H9 (cell line): ENCODE measurements around the gene HNF1B. TPM values are rescaled to one million over a fixed set of nuclear protein-coding genes. Genes with fewer than 3 reads are reported as not detected.
A peak's percentile ranks its signal among the peaks of the same experiment; 100 is the strongest.

Experiments
- DNase-seq: peaks from one replicate; pipeline ENCODE4 v3.0.0-alpha.2; 2017
- H2AFZ ChIP-seq: one replicate; pipeline ENCODE4 v1.6.1; 2013; ENCODE audit warnings: mild to moderate bottlenecking, low read length, control low read depth, moderate library complexity
- H2AK5ac ChIP-seq: 2 replicates; pipeline ENCODE4 v1.6.1; 2013; ENCODE audit warnings: low read length, control low read depth, mixed read lengths; ENCODE audit not compliant: insufficient read length
- H2BK120ac ChIP-seq: one replicate; pipeline ENCODE4 v1.6.1; 2013; ENCODE audit warnings: low read depth, mild to moderate bottlenecking, low read length, control low read depth, inconsistent platforms; ENCODE audit not compliant: poor library complexity, severe bottlenecking
- H2BK12ac ChIP-seq: 2 replicates; pipeline ENCODE4 v1.6.1; 2013; ENCODE audit warnings: low read length, control low read depth, mixed read lengths, low read depth; ENCODE audit not compliant: insufficient read length
- H2BK15ac ChIP-seq: 2 replicates; pipeline ENCODE4 v1.6.1; 2013; ENCODE audit warnings: low read depth, low read length, control low read depth
- H2BK20ac ChIP-seq: one replicate; pipeline ENCODE4 v1.6.1; 2013; ENCODE audit warnings: low read depth, mild to moderate bottlenecking, low read length, control low read depth, inconsistent platforms; ENCODE audit not compliant: poor library complexity, severe bottlenecking
- H2BK5ac ChIP-seq: 2 replicates; pipeline ENCODE4 v1.6.1; 2013; ENCODE audit warnings: low read length, control low read depth, mixed read lengths; ENCODE audit not compliant: insufficient read length
- H3K14ac ChIP-seq: 2 replicates; pipeline ENCODE4 v1.6.1; 2013; ENCODE audit warnings: low read length, control low read depth; ENCODE audit not compliant: insufficient read depth
- H3K18ac ChIP-seq: 2 replicates; pipeline ENCODE4 v1.6.1; 2013; ENCODE audit warnings: low read depth, mild to moderate bottlenecking, mixed read lengths, low read length, control low read depth; ENCODE audit not compliant: insufficient read length
- H3K23ac ChIP-seq: 2 replicates; pipeline ENCODE4 v1.6.1; 2013; ENCODE audit warnings: low read length, control low read depth, mixed read lengths, low read depth; ENCODE audit not compliant: insufficient read length
- H3K23me2 ChIP-seq: 2 replicates; pipeline ENCODE4 v1.6.1; 2013; ENCODE audit warnings: low read depth, mild to moderate bottlenecking, mixed read lengths, low read length, control low read depth; ENCODE audit not compliant: insufficient read length, poor library complexity, severe bottlenecking
- H3K27ac ChIP-seq: 2 replicates; pipeline ENCODE4 v1.5.1; 2013; ENCODE audit warnings: low read length, control low read depth, mixed read lengths, low read depth; ENCODE audit not compliant: insufficient read length
- H3K27me3 ChIP-seq: 2 replicates; pipeline ENCODE4 v1.6.1; 2013; ENCODE audit warnings: low read length, control low read depth, inconsistent platforms; ENCODE audit not compliant: insufficient read depth
- H3K4ac ChIP-seq: 2 replicates; pipeline ENCODE4 v1.6.1; 2013; ENCODE audit warnings: low read depth, mild to moderate bottlenecking, control low read depth, inconsistent platforms, low read length, moderate library complexity
- H3K4me1 ChIP-seq: 2 replicates; pipeline ENCODE4 v1.6.1; 2013; ENCODE audit warnings: low read length, control low read depth, inconsistent platforms; ENCODE audit not compliant: insufficient read depth
- H3K4me2 ChIP-seq: 2 replicates; pipeline ENCODE4 v1.6.1; 2013; ENCODE audit warnings: low read length, control low read depth, mixed read lengths; ENCODE audit not compliant: insufficient read length, insufficient read depth
- H3K56ac ChIP-seq: 2 replicates; pipeline ENCODE4 v1.6.1; 2013; ENCODE audit warnings: low read depth, mild to moderate bottlenecking, mixed read lengths, low read length, control low read depth; ENCODE audit not compliant: insufficient read length
- H3K79me1 ChIP-seq: 2 replicates; pipeline ENCODE4 v1.6.1; 2013; ENCODE audit warnings: low read depth, mild to moderate bottlenecking, moderate library complexity, low read length, control low read depth, inconsistent platforms; ENCODE audit not compliant: insufficient read depth, poor library complexity, severe bottlenecking
- H3K79me2 ChIP-seq: 2 replicates; pipeline ENCODE4 v1.6.1; 2013; ENCODE audit warnings: low read length, control low read depth, inconsistent platforms; ENCODE audit not compliant: insufficient read depth
- H3K9ac ChIP-seq: 2 replicates; pipeline ENCODE4 v1.6.1; 2013; ENCODE audit warnings: low read length, control low read depth, mixed read lengths; ENCODE audit not compliant: insufficient read length; ENCODE audit errors: extremely low read depth
- H3K9me3 ChIP-seq: one replicate; pipeline ENCODE4 v1.6.1; 2013; ENCODE audit warnings: low read depth, low read length, inconsistent platforms; ENCODE audit not compliant: control insufficient read depth
- H3T11ph ChIP-seq: one replicate; pipeline ENCODE4 v1.6.1; 2013; ENCODE audit warnings: mild to moderate bottlenecking, low read length, control low read depth, inconsistent platforms
- H4K20me1 ChIP-seq: one replicate; pipeline ENCODE4 v1.6.1; 2013; ENCODE audit not compliant: control insufficient read depth, insufficient read length, insufficient read depth
- H4K5ac ChIP-seq: 2 replicates; pipeline ENCODE4 v1.6.1; 2013; ENCODE audit warnings: low read depth, mild to moderate bottlenecking, mixed read lengths, low read length, control low read depth; ENCODE audit not compliant: insufficient read length
- H4K8ac ChIP-seq: replicated peaks from 2 replicates; pipeline ENCODE4 v1.6.1; 2013; ENCODE audit warnings: low read length, control low read depth, mixed read lengths, low read depth; ENCODE audit not compliant: insufficient read length
- H4K91ac ChIP-seq: 2 replicates; pipeline ENCODE4 v1.6.1; 2013; ENCODE audit warnings: low read depth, mild to moderate bottlenecking, moderate library complexity, mixed read lengths, low read length, control low read depth; ENCODE audit not compliant: insufficient read length
- H3K27ac Mint-ChIP-seq, 3 experiments: 2 replicates in 2 of 3; 3 replicates in 1 of 3; pipeline ENCODE4 v1.8.0; 2020 to 2021; ENCODE audit warnings: mixed read lengths in 3 of 3, mild to moderate bottlenecking in 1 of 3, moderate library complexity in 1 of 3
- H3K27me3 Mint-ChIP-seq: 2 replicates; pipeline ENCODE4 v1.8.0; 2021; ENCODE audit warnings: low read depth, mild to moderate bottlenecking, moderate library complexity, mixed read lengths
- H3K36me3 Mint-ChIP-seq, 3 experiments: 2 replicates in 2 of 3; 3 replicates in 1 of 3; pipeline ENCODE4 v1.8.0; 2020 to 2021; ENCODE audit warnings: low read depth in 3 of 3, mixed read lengths in 3 of 3; ENCODE audit not compliant: insufficient read depth in 1 of 3
- H3K4me1 Mint-ChIP-seq, 2 experiments: 2 replicates each; pipeline ENCODE4 v1.8.0; 2020; ENCODE audit warnings: mixed read lengths in 2 of 2
- H3K4me3 Mint-ChIP-seq, 2 experiments: 2 replicates in 1 of 2; 3 replicates in 1 of 2; pipeline ENCODE4 v1.8.0; 2020 to 2021; ENCODE audit warnings: mild to moderate bottlenecking in 2 of 2, mixed read lengths in 2 of 2, moderate library complexity in 1 of 2
- H3K9me3 Mint-ChIP-seq, 2 experiments: 2 replicates in 1 of 2; 3 replicates in 1 of 2; pipeline ENCODE4 v1.8.0; 2020; ENCODE audit warnings: mild to moderate bottlenecking in 2 of 2, mixed read lengths in 2 of 2, moderate library complexity in 1 of 2
- CTCF ChIP-seq: fragments of 200-600 bp; sonication (generic); conservative IDR thresholded peaks from 3 replicates; pipeline ENCODE4 v1.8.0; 2021; ENCODE audit warnings: antibody characterized with exemption, mild to moderate bottlenecking
- WGBS: extraction: QIAGEN DNeasy Blood & Tissue Kit; methylation state at CpG from one replicate; pipeline ENCODE4 v1.1.7; 2013; ENCODE audit warnings: missing lambda C conversion rate, low lambda C conversion rate, mixed read lengths; ENCODE audit not compliant: insufficient read length; ENCODE audit errors: extremely low coverage; 5-methylcytosine and 5-hydroxymethylcytosine counted together
- total RNA-seq: library from RNA; stranded (reverse); gene quantifications from 2 replicates; pipeline ENCODE4 v1.2.1, GENCODE V29; 2021

HNF1B gene
- total RNA-seq, 1 experiment from 2014 or later = not detected

GRCh38 chr17:37743875-37744632, 805 bp downstream of the HNF1B start:
- peaks cover 99% of the 10 kb centered on the region for H3K27me3 Mint-ChIP-seq
- no peaks in the 10 kb centered on the region for H3K79me1 ChIP-seq
- no peaks in the 10 kb centered on the region for H3K79me2 ChIP-seq
- no peak overlapping the region for H3T11ph ChIP-seq
- no peaks in the 10 kb centered on the region for H3K9me3 ChIP-seq
- no peaks in the 10 kb centered on the region for H3K36me3 Mint-ChIP-seq
- H3K23ac ChIP-seq = no peak overlapping the region
- H4K8ac ChIP-seq = no peak overlapping the region
- no peaks in the 10 kb centered on the region for H3K4me1 ChIP-seq
- H4K20me1 ChIP-seq = no peaks in the 10 kb centered on the region
- H3K56ac ChIP-seq = no peak overlapping the region
- peaks cover 29% of the 10 kb centered on the region for H3K23me2 ChIP-seq
- no peak overlapping the region for H3K14ac ChIP-seq
- no peak overlapping the region for H2BK15ac ChIP-seq
- TF ChIP-seq CTCF = no peak
- peak overlapping the region; percentile 82 for H3K4me2 ChIP-seq
- H3K27me3 ChIP-seq = peaks cover 78% of the 10 kb centered on the region
- no peak overlapping the region for H3K27ac Mint-ChIP-seq
- no peak overlapping the region for H2BK12ac ChIP-seq
- no peak overlapping the region for H4K91ac ChIP-seq
- H2BK120ac ChIP-seq = no peak overlapping the region
- peak overlapping the region; percentile 57 to 80 for H3K4me3 Mint-ChIP-seq
- no peak overlapping the region for H3K4ac ChIP-seq
- H4K5ac ChIP-seq = no peak overlapping the region
- no peak overlapping the region for H2BK20ac ChIP-seq
- peaks cover 16 to 25% of the 10 kb centered on the region in 2 experiments for H3K4me1 Mint-ChIP-seq
- WGBS = no CpG with 5 or more reads among the region's 61 CpGs
- H3K18ac ChIP-seq = no peak overlapping the region
- H2AFZ ChIP-seq = no peak overlapping the region
- DNase-seq = peak; percentile 75
- H2AK5ac ChIP-seq = no peak overlapping the region
- H3K27ac ChIP-seq = no peak overlapping the region
- H2BK5ac ChIP-seq = no peak overlapping the region
- H3K9ac ChIP-seq = no peak overlapping the region
- H3K9me3 Mint-ChIP-seq = peaks cover 0 to 3% of the 10 kb centered on the region in 2 experiments; a peak in 1 of 5 replicates
